Astrocyte (in vitro differentiated cells and primary cell): ENCODE results near the gene LRRC27.
"Not testable (repeated sequence)": the region's sequence is repeated elsewhere in the genome, so short reads cannot be mapped to it uniquely, and the experiment has no call there.

Experiments used
- EZH2 ChIP-seq: IDR thresholded peaks from 2 replicates; pipeline ENCODE4 v1.6.1; 2012; ENCODE audit warnings: mild to moderate bottlenecking, low read length, inconsistent platforms; ENCODE audit not compliant: insufficient read depth
- TF ChIP-seq, protein P1 (sequence below): IDR thresholded peaks from 2 replicates; pipeline ENCODE4 v1.5.1; 2011; ENCODE audit warnings: low read depth, mild to moderate bottlenecking, inconsistent platforms, low read length, moderate library complexity; ENCODE audit not compliant: insufficient read depth

- not testable (repeated sequence) for TF ChIP-seq EZH2
- TF ChIP-seq, protein P1, sequence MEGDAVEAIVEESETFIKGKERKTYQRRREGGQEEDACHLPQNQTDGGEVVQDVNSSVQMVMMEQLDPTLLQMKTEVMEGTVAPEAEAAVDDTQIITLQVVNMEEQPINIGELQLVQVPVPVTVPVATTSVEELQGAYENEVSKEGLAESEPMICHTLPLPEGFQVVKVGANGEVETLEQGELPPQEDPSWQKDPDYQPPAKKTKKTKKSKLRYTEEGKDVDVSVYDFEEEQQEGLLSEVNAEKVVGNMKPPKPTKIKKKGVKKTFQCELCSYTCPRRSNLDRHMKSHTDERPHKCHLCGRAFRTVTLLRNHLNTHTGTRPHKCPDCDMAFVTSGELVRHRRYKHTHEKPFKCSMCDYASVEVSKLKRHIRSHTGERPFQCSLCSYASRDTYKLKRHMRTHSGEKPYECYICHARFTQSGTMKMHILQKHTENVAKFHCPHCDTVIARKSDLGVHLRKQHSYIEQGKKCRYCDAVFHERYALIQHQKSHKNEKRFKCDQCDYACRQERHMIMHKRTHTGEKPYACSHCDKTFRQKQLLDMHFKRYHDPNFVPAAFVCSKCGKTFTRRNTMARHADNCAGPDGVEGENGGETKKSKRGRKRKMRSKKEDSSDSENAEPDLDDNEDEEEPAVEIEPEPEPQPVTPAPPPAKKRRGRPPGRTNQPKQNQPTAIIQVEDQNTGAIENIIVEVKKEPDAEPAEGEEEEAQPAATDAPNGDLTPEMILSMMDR, result not testable (repeated sequence)
Observed at GRCh38 chr10:132386896-132387295, 54.9 kb downstream of the LRRC27 start.
